NCI-H1930 (cell line): Measurements from ENCODE around the gene NEIL3.
A peak's percentile ranks its signal among the peaks of the same experiment; 100 is the strongest.

Experiments
- DNase-seq, 2 experiments: peaks; one replicate each; lab custom pipeline; 2025; lab: John Stamatoyannopoulos, UW

Gene NEIL3

GRCh38 chr4:177309522-177310371, at the start of gene NEIL3:
Gene NEIL3, plus strand, starts transcription at chr4:177309874. Its CDS starts 80 bp downstream, at chr4:177309954.
- DNase-seq: peak; percentile 72 to 86

- DNase-seq: no peak
These were observed 45.9 kb upstream of the NEIL3 start for GRCh38 chr4:177263818-177264217.

GRCh38 chr4:177264788-177265422, 44.8 kb upstream of the NEIL3 start:
- no peak for DNase-seq

GRCh38 chr4:177265729-177266128, 43.9 kb upstream of the NEIL3 start:
- no peak for DNase-seq

GRCh38 chr4:177266506-177266905, 43.2 kb upstream of the NEIL3 start:
- no peak for DNase-seq

- no peak for DNase-seq
These were observed 41.8 kb upstream of the NEIL3 start for GRCh38 chr4:177267911-177268310.

- no peak for DNase-seq
These were observed 38.6 kb upstream of the NEIL3 start for GRCh38 chr4:177271091-177271490.

- DNase-seq: no peak
These were observed 37.5 kb upstream of the NEIL3 start for GRCh38 chr4:177271915-177272766.

- no peak for DNase-seq
These were observed 33.7 kb upstream of the NEIL3 start for GRCh38 chr4:177275999-177276398.

GRCh38 chr4:177281351-177281909, 28.2 kb upstream of the NEIL3 start:
- no peak for DNase-seq

GRCh38 chr4:177282284-177282835, 27.3 kb upstream of the NEIL3 start:
- DNase-seq: no peak

- no peak for DNase-seq
These were observed 26.5 kb upstream of the NEIL3 start for GRCh38 chr4:177283167-177283566.

GRCh38 chr4:177285953-177286352, 23.7 kb upstream of the NEIL3 start:
- no peak for DNase-seq

- DNase-seq: no peak
These were observed 22.4 kb upstream of the NEIL3 start for GRCh38 chr4:177287255-177287654.

- no peak for DNase-seq
These were observed 21.3 kb upstream of the NEIL3 start for GRCh38 chr4:177288335-177288734.

- no peak for DNase-seq
These were observed 18.9 kb upstream of the NEIL3 start for GRCh38 chr4:177290780-177291179.

- DNase-seq: no peak
These were observed 17.5 kb upstream of the NEIL3 start for GRCh38 chr4:177292171-177292570.

GRCh38 chr4:177293208-177294033, 16.3 kb upstream of the NEIL3 start:
- no peak for DNase-seq

- DNase-seq: no peak
These were observed 11.8 kb upstream of the NEIL3 start for GRCh38 chr4:177297785-177298391.

- DNase-seq: no peak
These were observed 8.5 kb upstream of the NEIL3 start for GRCh38 chr4:177301126-177301639.
